GM21717 (cell line): Measurements from ENCODE around the gene RETREG1.
"Not testable (repeated sequence)": the region's sequence is repeated elsewhere in the genome, so short reads cannot be mapped to it uniquely, and the experiment has no call there.

Source experiments
- ATAC-seq: cut with Tn5 transposase; IDR thresholded peaks from one replicate; pipeline ENCODE4 v1.9.1; 2021; ENCODE audit warnings: mild to moderate bottlenecking, moderate library complexity; ENCODE audit not compliant: unreplicated experiment

RETREG1 gene

DNA sequence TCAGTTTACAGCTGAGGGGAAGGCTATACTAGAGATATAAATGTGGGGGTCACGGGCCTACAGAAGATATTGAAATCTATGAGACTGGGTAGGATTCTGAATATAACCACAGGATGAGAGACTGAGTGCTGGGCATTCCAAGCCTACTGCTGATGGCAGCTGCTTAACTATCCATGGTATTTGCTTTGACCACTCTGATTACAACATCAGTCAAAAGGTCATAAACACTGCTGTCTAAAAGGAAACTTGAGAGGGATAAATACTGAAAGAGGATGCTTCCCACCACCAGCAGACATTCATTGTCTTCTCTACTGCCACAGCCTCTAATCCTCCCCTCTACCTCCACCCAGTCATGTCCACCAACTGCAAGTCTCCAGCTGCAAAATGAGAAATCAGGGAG lies 155.0 kb downstream of the RETREG1 start:
- no peak for ATAC-seq

- no peak for ATAC-seq
Observed at GRCh38 chr5:16461026-16461425, 155.8 kb downstream of the RETREG1 start.

DNA sequence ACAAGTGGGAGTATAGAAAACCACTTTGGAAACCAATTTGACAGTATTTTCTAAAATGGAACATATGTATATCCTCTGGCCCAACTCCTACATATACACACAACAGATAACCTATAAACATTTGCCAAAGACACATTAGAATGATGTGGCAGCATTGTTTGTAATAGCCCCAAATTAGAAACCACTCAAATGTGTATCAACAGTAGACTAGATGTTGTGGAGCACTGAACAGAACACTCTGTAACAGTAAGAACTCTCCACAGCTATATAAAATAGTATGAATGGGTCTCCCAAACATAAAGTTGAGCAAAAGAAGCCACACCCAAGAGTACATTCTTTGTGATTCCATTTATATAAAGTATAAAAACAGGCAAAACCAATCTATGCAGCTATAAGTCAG lies 157.3 kb downstream of the RETREG1 start:
- ATAC-seq = no peak

DNA sequence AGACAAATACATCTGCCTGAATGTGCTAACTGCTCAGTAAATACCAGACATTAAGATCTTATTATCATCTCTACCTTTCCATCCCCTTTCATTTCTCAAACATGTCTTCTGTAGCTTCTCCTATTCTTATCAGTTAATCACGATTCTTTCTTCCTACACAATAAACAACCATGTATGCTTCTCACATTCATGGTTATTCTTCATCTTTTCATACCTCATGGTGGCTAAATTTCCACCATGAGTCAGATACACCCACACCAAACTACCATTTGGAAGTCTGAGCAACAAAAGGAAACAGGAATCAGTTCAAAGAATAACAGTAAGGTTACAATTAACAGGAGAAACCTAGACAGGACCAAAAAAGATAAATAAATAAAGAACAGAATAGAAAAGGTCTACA lies 158.9 kb downstream of the RETREG1 start:
- no peak for ATAC-seq

DNA sequence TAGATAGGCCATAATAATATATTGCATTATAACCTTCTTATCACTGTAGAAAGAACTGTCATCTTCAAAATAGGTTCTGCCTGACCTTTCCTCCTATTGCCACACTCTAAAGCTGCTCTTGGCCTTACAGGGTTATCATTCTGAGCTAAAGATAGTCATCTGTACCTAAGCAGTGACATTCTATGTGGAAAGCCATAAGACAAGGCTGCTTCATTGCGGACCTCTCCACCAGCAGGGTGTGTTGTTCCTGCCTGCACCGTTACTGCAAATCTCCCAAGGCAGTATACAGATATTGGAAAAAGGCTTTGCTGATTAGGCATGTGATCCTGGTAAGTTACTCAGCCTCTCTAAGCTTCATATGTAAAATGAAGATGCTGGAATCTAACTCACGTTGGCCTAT lies 159.3 kb downstream of the RETREG1 start:
- ATAC-seq = no peak

DNA sequence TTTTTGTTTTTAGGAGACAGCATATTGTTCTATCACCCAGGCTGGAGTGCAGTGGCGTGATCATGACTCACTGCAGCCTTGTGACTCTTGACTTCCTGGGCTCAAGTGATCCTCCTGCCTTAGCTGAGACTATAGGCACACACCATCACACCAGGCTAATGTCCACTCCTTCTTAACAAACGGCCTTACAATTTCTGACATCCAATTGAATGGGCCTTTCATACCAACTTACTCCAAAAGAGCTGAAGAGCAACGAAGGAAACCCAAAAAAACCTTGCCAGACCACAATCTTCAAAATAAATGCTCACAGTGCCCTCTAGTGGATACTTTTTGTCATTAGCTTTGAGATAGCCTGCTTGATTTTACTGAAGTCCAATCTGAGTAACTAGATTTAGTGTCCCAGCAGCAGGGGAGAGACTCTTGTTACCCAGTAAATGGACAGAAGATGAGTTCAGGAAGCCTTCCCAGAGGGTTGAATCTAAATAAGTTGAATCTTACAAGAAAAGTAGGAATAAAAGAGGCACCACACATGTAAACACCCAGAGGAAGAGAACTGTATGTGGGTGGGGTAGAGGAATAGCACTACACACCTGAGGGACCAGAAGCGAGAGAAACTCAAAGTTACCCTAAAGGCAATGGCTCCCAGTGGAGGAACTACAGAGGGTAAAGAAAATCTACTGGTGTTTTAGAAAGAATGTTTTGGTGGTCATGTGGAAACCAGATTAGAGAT lies 160.5 kb downstream of the RETREG1 start:
- peak; percentile 61 for ATAC-seq

GRCh38 chr5:16455668-16456067 lies 161.1 kb downstream of the RETREG1 start:
- ATAC-seq = peak; percentile 43

DNA sequence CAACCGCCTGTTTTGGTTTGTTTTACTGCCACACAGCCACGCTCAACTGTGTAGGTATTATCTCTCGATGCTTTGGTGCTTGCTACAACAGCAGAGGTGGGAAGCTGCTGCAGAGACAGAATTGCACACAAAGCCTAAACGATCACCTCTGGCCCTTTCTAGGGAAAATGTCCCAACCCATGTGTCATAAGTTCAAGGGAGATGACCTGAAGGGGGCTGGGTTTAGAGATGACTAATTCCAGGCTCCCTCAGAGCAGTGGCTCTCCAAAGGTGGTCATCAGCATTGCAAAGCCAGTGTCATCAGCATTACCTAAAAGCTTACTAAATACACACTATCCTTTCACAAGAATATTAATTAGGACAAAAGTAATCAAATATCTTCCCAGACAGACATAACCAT lies 162.1 kb downstream of the RETREG1 start:
- ATAC-seq = no peak

DNA sequence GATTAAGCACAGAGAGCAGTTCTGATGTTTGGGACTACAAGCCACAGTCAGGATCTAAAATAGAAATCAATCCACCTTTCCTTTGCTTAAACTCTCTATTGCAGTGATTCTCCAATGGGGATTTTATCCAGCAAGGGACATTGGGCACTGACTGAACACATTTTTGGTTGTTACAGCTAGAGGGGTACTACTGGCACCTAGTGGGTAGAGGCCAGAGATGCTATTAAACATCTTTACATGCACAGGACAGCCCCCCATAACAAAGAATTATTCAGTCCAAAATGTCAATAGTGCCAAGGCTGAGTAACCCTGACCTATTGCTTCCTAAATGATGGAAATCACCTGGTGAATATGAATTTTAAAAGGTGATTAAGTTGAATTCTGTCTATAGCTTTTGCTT lies 163.2 kb downstream of the RETREG1 start:
- ATAC-seq = no peak

DNA sequence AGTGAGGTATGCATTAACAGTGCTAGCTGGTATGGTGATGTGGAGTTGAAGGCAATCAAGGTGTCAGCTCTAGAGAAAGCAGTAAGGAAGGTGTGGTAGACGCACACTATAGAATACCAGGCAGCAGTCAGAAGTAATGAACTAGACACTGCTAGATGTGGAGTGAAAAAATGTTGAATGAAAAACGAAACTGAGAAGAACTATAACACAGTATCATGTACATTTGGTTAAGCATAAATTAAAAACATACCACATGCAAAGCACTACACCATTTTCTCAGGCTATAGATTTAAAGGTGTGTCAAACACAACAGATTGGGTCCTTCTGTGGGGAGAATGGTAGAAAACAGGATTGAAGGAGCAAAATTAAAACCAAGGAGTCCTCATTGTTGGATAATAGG lies 166.6 kb downstream of the RETREG1 start:
- ATAC-seq = peak; percentile 74

DNA sequence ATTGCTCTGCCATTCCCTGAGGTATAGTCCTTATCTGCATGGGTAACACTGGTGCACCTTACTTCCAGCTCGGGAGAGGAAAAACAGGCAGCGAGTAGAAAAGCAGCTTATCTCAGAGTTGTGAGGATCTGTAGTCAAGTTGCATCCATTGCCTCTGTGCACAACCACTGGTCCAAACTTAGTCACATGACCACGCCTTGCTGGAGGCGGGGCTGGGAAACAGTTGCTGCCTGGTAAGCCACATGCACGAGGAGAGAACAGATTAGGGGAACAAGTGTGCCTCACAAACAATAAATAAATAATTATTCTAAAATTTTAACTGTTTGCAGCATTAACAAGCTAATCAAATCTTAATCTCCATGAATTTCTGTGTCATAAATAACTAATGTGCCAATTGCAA lies 169.8 kb downstream of the RETREG1 start:
- no peak for ATAC-seq

- ATAC-seq = no peak
Observed at GRCh38 chr5:16437977-16438376, 178.8 kb downstream of the RETREG1 start.

- not testable (repeated sequence) for ATAC-seq
Observed at GRCh38 chr5:16436065-16436682, 180.6 kb downstream of the RETREG1 start.

- no peak for ATAC-seq
Observed at GRCh38 chr5:16431490-16431889, 185.3 kb downstream of the RETREG1 start.

GRCh38 chr5:16430349-16431089 lies 186.3 kb downstream of the RETREG1 start:
- ATAC-seq = no peak

DNA sequence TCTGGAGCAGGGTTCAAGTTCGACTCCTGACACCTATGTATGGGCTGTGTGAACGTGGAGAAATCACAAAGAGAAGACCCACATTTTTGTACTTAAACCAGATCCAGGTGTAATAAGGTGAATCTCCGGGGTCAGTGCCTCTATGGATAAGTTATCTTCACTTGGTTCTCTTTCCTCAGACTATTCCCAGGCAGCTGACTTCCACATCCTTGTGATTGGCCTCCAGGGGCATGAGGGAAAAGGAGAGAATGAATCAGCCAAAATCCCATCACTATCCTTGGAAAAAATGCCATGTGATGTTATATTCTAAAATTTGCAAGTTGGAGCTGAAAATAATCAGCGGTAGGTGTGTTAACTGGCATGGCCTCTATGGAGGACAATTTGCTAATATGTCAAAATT lies 188.4 kb downstream of the RETREG1 start:
- ATAC-seq = no peak

DNA sequence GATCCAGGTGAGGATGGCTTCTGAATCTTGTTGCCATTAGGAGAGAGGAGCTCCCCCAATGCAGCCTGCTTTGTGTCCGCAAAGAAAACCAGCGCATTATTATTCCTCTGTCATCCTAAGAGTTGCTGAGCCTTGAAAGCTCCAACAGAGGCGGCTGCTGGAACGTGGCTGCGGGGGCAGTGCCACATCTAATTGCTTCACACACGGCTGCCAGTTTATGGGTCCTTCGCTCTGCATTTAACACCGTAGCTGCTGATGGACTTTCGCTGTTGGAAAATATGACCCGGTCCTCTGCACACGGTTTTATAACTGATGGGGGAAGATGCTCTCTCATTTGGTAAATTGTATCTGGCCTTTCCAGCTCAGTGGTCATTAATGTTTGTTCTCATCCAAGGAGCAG lies 189.2 kb downstream of the RETREG1 start:
- no peak for ATAC-seq
